ENCODE measurements around the gene DMBX1.

Gene DMBX1

DNA sequence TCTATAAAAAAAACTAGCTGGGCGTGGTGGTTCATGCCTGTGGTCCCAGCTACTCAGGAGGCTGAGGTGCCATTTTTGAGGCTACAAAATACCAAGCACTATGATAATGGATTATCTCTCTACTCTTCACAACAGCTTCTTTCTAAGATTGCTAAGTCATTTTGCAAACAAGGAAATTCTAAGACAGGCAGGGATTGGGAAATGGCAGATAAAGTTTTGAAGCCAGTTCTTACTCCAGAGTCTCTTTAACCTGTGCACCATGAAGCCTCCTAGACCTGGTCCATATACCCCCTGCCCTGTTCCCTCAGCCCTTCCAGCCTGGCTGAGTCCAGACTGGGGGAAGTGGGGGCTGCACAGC is 39.5 kb upstream of the DMBX1 start:
- no peaks in the 10 kb centered on the region for H3K79me2 ChIP-seq (ENCODE audit: control insufficient read depth, insufficient read depth, low read length, unreplicated experiment)
- H3K27ac ChIP-seq (ENCODE audit: low read depth, low read length) = no peak overlapping the region
- H3K4me1 ChIP-seq (ENCODE audit: control insufficient read depth, insufficient read depth, low read length, unreplicated experiment) = no peaks in the 10 kb centered on the region
- H3K27me3 ChIP-seq (ENCODE audit: insufficient read depth, low read length) = peaks cover 21% of the 10 kb centered on the region
- no peaks in the 10 kb centered on the region for H3K36me3 ChIP-seq (ENCODE audit: insufficient read depth, low read length)
- no peak overlapping the region for H2AFZ ChIP-seq (ENCODE audit: low read length, unreplicated experiment)
- no peak overlapping the region for H3K4me3 ChIP-seq (ENCODE audit: low read depth, low read length)

DNA sequence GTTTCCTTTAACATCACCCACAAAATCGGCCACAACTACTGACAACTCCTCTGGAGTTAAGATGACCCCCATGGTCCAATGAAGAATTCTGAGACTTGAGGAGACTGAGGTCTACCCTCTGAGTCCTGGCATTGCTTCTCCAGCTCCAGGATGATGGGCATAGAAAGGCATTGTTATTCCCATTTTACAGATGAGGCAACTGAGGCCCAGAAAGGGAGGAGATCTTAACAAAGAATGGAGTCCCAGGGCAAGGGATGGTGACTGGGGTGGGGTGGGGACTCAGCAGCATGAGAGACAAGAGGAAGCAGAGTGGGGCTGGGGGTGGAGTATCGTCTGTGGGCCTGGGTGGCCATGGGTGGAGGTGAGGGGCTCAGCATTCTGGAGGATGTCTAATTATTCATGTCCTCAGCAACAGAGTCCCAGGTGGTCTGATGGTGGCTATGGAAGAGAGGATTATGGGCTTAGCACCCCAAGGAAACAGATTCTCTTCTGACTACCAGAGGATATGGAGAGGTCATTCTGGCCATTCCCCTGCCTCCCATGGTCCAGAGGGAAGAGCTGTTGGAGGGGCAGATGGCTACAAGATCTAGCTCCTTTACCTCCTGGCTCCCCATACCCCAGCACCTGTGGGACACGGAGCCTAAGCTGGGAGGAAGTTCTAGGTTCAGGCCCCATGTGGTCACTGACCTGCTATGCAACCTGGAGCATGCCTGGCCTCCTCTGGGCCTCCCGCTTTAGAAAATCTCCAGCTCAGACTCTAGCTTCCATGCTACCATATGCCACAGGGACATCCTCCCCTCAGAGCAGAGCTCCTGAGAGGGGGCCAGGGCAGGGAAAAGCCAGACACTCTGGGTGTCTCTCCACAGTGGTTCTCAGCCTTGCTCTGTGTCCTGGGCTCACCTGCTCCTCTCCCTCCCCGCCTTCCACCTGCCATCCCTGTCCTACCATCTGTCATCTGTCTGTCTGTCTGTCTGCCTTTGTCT is 37.4 kb upstream of the DMBX1 start:
- Histone ChIP-seq H3K27ac (ENCODE audit: low read depth, low read length) (no peak overlapping the region), H3K36me3 (ENCODE audit: insufficient read depth, low read length) (no peaks in the 10 kb centered on the region), H3K79me2 (ENCODE audit: control insufficient read depth, insufficient read depth, low read length, unreplicated experiment) (no peaks in the 10 kb centered on the region), H3K4me3 (ENCODE audit: low read depth, low read length) (no peak overlapping the region), H2AFZ (ENCODE audit: low read length, unreplicated experiment) (no peak overlapping the region), H3K27me3 (ENCODE audit: insufficient read depth, low read length) (peaks cover 19% of the 10 kb centered on the region), H3K4me1 (ENCODE audit: control insufficient read depth, insufficient read depth, low read length, unreplicated experiment) (no peaks in the 10 kb centered on the region)

DNA sequence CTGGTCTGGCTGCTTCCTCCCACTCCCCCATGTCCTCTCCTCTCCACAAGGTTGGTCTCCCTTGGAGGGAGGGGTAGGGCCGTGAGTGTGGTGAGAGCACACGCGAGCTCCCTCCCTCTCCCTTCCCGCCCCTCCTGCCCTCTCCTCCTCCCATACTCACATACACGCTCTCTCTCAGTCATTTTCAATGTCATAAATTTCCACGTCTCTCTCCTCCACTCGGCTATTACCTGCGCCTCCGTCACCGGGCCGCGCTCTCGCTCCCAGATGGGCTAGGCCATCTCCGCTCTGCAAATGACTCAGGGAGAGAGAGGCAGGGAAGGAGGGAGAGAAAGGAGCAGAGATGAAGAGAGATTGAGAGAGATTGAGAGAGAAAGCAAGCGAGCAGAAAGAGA is 36.7 kb upstream of the DMBX1 start:
- H3K79me2 ChIP-seq (ENCODE audit: control insufficient read depth, insufficient read depth, low read length, unreplicated experiment) = no peaks in the 10 kb centered on the region
- H2AFZ ChIP-seq (ENCODE audit: low read length, unreplicated experiment) = no peak overlapping the region
- no peak overlapping the region for H3K27ac ChIP-seq (ENCODE audit: low read depth, low read length)
- H3K4me1 ChIP-seq (ENCODE audit: control insufficient read depth, insufficient read depth, low read length, unreplicated experiment) = no peaks in the 10 kb centered on the region
- H3K36me3 ChIP-seq (ENCODE audit: insufficient read depth, low read length) = no peaks in the 10 kb centered on the region
- no peak overlapping the region for H3K4me3 ChIP-seq (ENCODE audit: low read depth, low read length)
- H3K27me3 ChIP-seq (ENCODE audit: insufficient read depth, low read length) = peaks cover 12% of the 10 kb centered on the region

DNA sequence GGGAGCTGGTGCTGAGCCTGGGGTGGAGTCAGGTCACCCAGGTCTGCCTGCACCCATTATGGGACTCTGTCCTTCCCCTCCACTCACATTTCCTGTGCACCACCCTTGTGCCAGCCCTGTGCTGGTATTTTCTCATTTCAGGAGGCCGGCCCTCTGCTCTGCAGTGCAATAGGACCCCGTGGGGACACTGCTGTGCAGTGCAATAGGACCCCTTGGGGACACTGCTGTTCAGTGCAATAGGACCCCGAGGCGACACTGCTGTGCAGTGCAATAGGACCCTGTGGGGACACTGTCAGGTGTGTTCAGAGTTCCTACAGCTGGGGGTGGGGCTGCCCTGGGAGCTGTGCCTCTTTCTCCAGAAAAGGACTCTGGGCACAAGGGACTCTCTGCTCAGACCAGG is 36.2 kb upstream of the DMBX1 start:
- Histone ChIP-seq H3K4me1 (ENCODE audit: control insufficient read depth, insufficient read depth, low read length, unreplicated experiment) (no peaks in the 10 kb centered on the region), H3K27me3 (ENCODE audit: insufficient read depth, low read length) (peaks cover 7% of the 10 kb centered on the region), H3K4me3 (ENCODE audit: low read depth, low read length) (no peak overlapping the region), H2AFZ (ENCODE audit: low read length, unreplicated experiment) (no peak overlapping the region), H3K27ac (ENCODE audit: low read depth, low read length) (no peak overlapping the region), H3K79me2 (ENCODE audit: control insufficient read depth, insufficient read depth, low read length, unreplicated experiment) (no peaks in the 10 kb centered on the region), H3K36me3 (ENCODE audit: insufficient read depth, low read length) (no peaks in the 10 kb centered on the region)

DNA sequence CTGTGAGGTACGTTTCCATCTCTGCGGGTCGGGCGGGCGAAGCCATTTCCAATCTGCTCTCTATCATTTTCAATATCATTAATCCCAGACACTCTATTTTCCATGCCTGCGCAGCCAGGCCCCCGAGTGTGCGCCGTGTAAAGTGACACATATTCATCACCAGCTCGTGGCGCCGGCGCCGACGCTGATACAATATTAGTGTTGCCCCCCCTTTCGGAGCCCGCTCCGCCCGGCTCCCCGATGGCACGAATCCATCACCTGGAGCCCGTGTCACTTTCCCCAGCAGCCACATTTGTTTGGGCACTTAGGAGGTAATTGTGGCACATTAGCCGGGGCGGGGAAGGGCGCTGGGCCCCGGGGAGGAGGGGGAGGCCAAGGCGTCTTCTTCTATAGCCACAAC is 33.7 kb upstream of the DMBX1 start:
- Histone ChIP-seq H3K79me2 (ENCODE audit: control insufficient read depth, insufficient read depth, low read length, unreplicated experiment) (no peaks in the 10 kb centered on the region), H3K27me3 (ENCODE audit: insufficient read depth, low read length) (peaks cover 18% of the 10 kb centered on the region)

DNA sequence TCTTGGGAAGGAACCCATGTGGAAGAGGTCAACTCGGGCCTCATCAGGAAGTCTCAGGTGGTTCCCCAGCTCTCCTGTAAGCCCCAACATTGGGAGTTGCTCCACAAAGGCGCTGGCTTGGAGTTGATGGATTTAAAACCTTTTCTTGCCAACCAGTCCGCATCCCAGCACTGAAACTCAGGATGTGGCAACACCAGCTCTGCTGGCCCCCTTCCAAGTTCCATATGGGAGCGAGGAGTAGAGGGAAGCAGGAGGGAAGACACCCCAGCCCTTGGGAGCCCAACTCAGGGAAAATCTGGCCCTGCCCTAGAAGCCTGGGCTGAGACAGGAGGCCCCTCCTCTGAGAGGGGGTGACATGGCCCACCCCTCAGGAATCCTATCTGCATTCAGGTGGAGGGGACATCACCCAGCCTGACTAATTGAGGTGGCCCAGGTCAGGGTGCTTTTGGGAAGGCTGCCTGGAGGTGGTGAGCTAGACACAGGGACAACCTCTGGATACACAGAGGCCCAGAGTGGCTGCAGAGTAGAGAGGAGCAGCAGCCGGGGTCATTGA is 33.1 kb upstream of the DMBX1 start:
- no peak overlapping the region for H3K4me3 ChIP-seq (ENCODE audit: low read depth, low read length)
- no peaks in the 10 kb centered on the region for H3K79me2 ChIP-seq (ENCODE audit: control insufficient read depth, insufficient read depth, low read length, unreplicated experiment)
- H3K27ac ChIP-seq (ENCODE audit: low read depth, low read length) = no peak overlapping the region
- no peak overlapping the region for H2AFZ ChIP-seq (ENCODE audit: low read length, unreplicated experiment)
- peaks cover 23% of the 10 kb centered on the region for H3K27me3 ChIP-seq (ENCODE audit: insufficient read depth, low read length)
- H3K36me3 ChIP-seq (ENCODE audit: insufficient read depth, low read length) = no peaks in the 10 kb centered on the region
- H3K4me1 ChIP-seq (ENCODE audit: control insufficient read depth, insufficient read depth, low read length, unreplicated experiment) = no peaks in the 10 kb centered on the region

More for the DNA sequence above, 33.7 kb upstream of the DMBX1 start:
- Histone ChIP-seq H3K4me1 (ENCODE audit: control insufficient read depth, insufficient read depth, low read length, unreplicated experiment) (no peaks in the 10 kb centered on the region), H3K36me3 (ENCODE audit: insufficient read depth, low read length) (no peaks in the 10 kb centered on the region), H3K27ac (ENCODE audit: low read depth, low read length) (no peak overlapping the region), H2AFZ (ENCODE audit: low read length, unreplicated experiment) (no peak overlapping the region), H3K4me3 (ENCODE audit: low read depth, low read length) (no peak overlapping the region)

DNA sequence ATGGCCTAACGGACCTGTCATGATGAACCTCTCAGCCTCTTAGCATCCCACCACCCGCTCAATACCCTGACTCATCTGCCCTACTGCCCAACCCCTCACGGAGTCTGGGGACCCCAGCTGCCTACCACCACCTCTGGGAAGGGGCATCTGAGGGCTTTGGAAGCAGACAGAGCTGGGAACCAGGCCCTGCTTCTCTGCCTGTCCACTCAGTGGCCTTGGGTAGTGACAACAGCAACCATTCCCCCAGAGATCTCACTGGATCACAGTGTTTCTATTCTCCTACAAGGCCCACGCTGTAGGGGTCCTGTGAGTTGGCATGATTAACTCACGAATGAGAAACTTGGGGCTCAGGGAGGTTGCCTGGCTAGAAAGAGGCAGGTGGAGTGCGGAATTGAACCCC is 32.5 kb upstream of the DMBX1 start:
- Histone ChIP-seq H2AFZ (ENCODE audit: low read length, unreplicated experiment) (no peak overlapping the region), H3K4me1 (ENCODE audit: control insufficient read depth, insufficient read depth, low read length, unreplicated experiment) (peaks cover 4% of the 10 kb centered on the region), H3K27me3 (ENCODE audit: insufficient read depth, low read length) (peaks cover 30% of the 10 kb centered on the region), H3K27ac (ENCODE audit: low read depth, low read length) (no peak overlapping the region), H3K79me2 (ENCODE audit: control insufficient read depth, insufficient read depth, low read length, unreplicated experiment) (no peaks in the 10 kb centered on the region), H3K36me3 (ENCODE audit: insufficient read depth, low read length) (no peaks in the 10 kb centered on the region), H3K4me3 (ENCODE audit: low read depth, low read length) (no peak overlapping the region)

DNA sequence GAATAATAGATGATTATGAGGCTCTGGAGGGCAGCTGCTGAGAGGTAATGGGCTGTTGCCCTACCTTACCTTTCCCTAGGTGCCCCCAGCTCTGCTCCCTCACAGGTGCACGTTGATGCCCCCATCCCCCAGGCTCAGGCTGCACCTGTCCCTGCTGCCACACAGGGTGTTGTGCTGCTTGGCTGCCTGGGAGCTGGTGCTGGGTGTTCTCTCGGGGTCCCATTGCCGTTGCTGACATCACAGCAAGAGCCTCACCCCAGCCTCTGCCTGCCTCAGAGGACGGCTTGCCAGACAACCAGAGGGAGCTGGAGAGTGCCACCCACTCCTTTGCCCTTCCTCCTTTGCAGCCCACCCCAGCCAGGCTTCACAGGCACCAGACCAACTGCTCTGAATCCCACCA is 31.4 kb upstream of the DMBX1 start:
- no peak overlapping the region for H3K27ac ChIP-seq (ENCODE audit: low read depth, low read length)
- H3K79me2 ChIP-seq (ENCODE audit: control insufficient read depth, insufficient read depth, low read length, unreplicated experiment) = no peaks in the 10 kb centered on the region
- H3K4me3 ChIP-seq (ENCODE audit: low read depth, low read length) = no peak overlapping the region
- H3K36me3 ChIP-seq (ENCODE audit: insufficient read depth, low read length) = no peaks in the 10 kb centered on the region
- no peak overlapping the region for H2AFZ ChIP-seq (ENCODE audit: low read length, unreplicated experiment)
- peaks cover 37% of the 10 kb centered on the region for H3K27me3 ChIP-seq (ENCODE audit: insufficient read depth, low read length)
- peaks cover 5% of the 10 kb centered on the region for H3K4me1 ChIP-seq (ENCODE audit: control insufficient read depth, insufficient read depth, low read length, unreplicated experiment)

DNA sequence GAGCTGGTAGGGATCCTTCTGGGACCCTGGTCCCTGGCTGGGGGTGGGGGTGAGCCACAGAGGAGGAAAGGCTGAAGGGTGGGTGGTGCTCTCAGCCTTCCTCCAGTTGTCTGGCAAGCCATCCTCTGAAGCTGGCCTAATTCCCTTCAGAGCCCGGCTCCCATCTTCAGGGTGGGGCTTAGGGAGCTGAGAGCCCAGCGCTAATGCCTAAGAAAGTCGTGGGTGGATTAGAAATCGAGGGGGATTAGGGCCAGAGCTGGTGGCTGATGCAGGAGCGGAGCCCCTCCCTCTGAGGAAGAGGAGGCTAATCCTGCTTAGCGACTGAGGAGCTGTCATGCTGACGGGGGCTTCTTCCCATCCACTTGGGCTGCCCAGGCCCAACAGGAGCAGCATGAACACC is 30.8 kb upstream of the DMBX1 start:
- Histone ChIP-seq H3K36me3 (ENCODE audit: insufficient read depth, low read length) (no peaks in the 10 kb centered on the region), H3K27ac (ENCODE audit: low read depth, low read length) (no peak overlapping the region), H3K27me3 (ENCODE audit: insufficient read depth, low read length) (peaks cover 39% of the 10 kb centered on the region), H3K4me1 (ENCODE audit: control insufficient read depth, insufficient read depth, low read length, unreplicated experiment) (peaks cover 5% of the 10 kb centered on the region), H3K4me3 (ENCODE audit: low read depth, low read length) (no peak overlapping the region), H3K79me2 (ENCODE audit: control insufficient read depth, insufficient read depth, low read length, unreplicated experiment) (no peaks in the 10 kb centered on the region), H2AFZ (ENCODE audit: low read length, unreplicated experiment) (no peak overlapping the region)

DNA sequence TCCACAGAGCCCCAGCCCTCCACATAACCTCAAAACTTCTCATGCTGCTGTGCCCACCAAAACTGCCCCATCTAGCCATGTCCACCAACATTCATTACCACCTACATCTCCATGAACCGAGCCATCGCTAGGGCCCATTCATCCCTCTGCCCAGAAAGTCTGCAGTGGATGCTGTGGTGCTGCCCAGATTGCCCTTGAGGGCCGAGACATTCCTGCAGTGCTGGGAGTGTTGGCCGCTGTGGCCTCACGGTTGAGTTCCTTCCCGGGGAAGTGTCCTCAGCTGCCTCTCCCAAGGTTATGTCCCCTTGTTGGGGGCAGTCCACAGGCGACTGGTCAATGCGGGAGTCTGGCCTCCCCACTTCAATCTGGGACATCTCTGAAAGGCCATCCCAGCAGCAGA is 30.3 kb upstream of the DMBX1 start:
- H3K27me3 ChIP-seq (ENCODE audit: insufficient read depth, low read length) = peaks cover 39% of the 10 kb centered on the region
- H3K4me3 ChIP-seq (ENCODE audit: low read depth, low read length) = no peak overlapping the region
- H2AFZ ChIP-seq (ENCODE audit: low read length, unreplicated experiment) = no peak overlapping the region
- H3K79me2 ChIP-seq (ENCODE audit: control insufficient read depth, insufficient read depth, low read length, unreplicated experiment) = no peaks in the 10 kb centered on the region
- peaks cover 5% of the 10 kb centered on the region for H3K4me1 ChIP-seq (ENCODE audit: control insufficient read depth, insufficient read depth, low read length, unreplicated experiment)
- no peak overlapping the region for H3K27ac ChIP-seq (ENCODE audit: low read depth, low read length)
- H3K36me3 ChIP-seq (ENCODE audit: insufficient read depth, low read length) = no peaks in the 10 kb centered on the region
